HCT116 (cell line): ENCODE measurements around the gene ETNK2. TPM values are rescaled to one million over a fixed set of nuclear protein-coding genes. Genes with fewer than 3 reads are reported as not detected.

ENCODE experiments used
- total RNA-seq: library from RNA; stranded (reverse); gene quantifications from one replicate; pipeline ENCODE4 v1.2.1, GENCODE V29; 2021; ENCODE audit not compliant: unreplicated experiment

ETNK2 gene
- total RNA-seq, 1 experiment from 2014 or later = 16.1 TPM

Other genes with a start within 250 kb of the ETNK2 start
- gene SOX13, start 78.9 kb downstream of the ETNK2 start, total RNA-seq = 35.6 TPM
- gene REN, start 14.3 kb upstream of the ETNK2 start, total RNA-seq = 0.47 TPM
- 1.3 TPM for gene KISS1, start 44.4 kb upstream of the ETNK2 start, total RNA-seq
- 8.0 TPM for gene GOLT1A, start 61.9 kb upstream of the ETNK2 start, total RNA-seq
- gene PLEKHA6, start 207.9 kb upstream of the ETNK2 start, total RNA-seq = 13.1 TPM